Esophagus (tissue), 2 donors: ENCODE data around the gene CUEDC1. TPM values are rescaled to one million over a fixed set of nuclear protein-coding genes. Genes with fewer than 3 reads are reported as not detected.
A peak's percentile ranks its signal among the peaks of the same experiment; 100 is the strongest.

Experiments
- H3K27ac ChIP-seq, 2 donors: one replicate each; pipeline ENCODE4 v1.5.1; 2013; ENCODE audit warnings: low read depth in 2 of 2, mild to moderate bottlenecking in 2 of 2, inconsistent platforms in 1 of 2, low read length in 1 of 2, moderate library complexity in 1 of 2
- H3K27me3 ChIP-seq, 2 donors: one replicate each; pipeline ENCODE4 v1.6.1; 2013; ENCODE audit warnings: low read length in 2 of 2, control low read depth in 1 of 2, mild to moderate bottlenecking in 1 of 2; ENCODE audit not compliant: insufficient read depth in 2 of 2, control insufficient read depth in 1 of 2
- H3K36me3 ChIP-seq, 2 donors: one replicate each; pipeline ENCODE4 v1.6.1; 2013; ENCODE audit warnings: low read length in 1 of 2; ENCODE audit not compliant: control insufficient read depth in 2 of 2, insufficient read depth in 2 of 2
- H3K4me1 ChIP-seq, 2 donors: one replicate each; pipeline ENCODE4 v1.6.1; 2013; ENCODE audit warnings: low read length in 1 of 2; ENCODE audit not compliant: control insufficient read depth in 2 of 2, insufficient read depth in 2 of 2
- H3K4me3 ChIP-seq, 2 donors: one replicate each; pipeline ENCODE4 v1.5.1; 2013; ENCODE audit warnings: low read length in 2 of 2, mild to moderate bottlenecking in 2 of 2, low read depth in 1 of 2, moderate library complexity in 1 of 2
- H3K9me3 ChIP-seq, 2 donors: one replicate each; pipeline ENCODE4 v1.6.1; 2013; ENCODE audit warnings: mild to moderate bottlenecking in 2 of 2, low read depth in 1 of 2, low read length in 1 of 2, moderate library complexity in 1 of 2; ENCODE audit not compliant: control insufficient read depth in 2 of 2, insufficient read depth in 1 of 2
- WGBS, 2 donors: extraction: QIAGEN DNeasy Blood & Tissue Kit; methylation state at CpG; one replicate each; pipeline ENCODE4 v1.1.7; 2013; 5-methylcytosine and 5-hydroxymethylcytosine counted together
- polyA plus RNA-seq, 2 donors: library from polyadenylated mRNA; stranded (reverse); fragments of 200-250 nt; gene quantifications; one replicate each; pipeline ENCODE4 v1.2.3, GENCODE V29; 2013
- donor health status: healthy with polysubstance abuse.
- donor health status: Bipolar disorder and iron deficiency.

CUEDC1 gene
- polyA plus RNA-seq, 2 donors: 19.9 to 31.1 TPM

DNA sequence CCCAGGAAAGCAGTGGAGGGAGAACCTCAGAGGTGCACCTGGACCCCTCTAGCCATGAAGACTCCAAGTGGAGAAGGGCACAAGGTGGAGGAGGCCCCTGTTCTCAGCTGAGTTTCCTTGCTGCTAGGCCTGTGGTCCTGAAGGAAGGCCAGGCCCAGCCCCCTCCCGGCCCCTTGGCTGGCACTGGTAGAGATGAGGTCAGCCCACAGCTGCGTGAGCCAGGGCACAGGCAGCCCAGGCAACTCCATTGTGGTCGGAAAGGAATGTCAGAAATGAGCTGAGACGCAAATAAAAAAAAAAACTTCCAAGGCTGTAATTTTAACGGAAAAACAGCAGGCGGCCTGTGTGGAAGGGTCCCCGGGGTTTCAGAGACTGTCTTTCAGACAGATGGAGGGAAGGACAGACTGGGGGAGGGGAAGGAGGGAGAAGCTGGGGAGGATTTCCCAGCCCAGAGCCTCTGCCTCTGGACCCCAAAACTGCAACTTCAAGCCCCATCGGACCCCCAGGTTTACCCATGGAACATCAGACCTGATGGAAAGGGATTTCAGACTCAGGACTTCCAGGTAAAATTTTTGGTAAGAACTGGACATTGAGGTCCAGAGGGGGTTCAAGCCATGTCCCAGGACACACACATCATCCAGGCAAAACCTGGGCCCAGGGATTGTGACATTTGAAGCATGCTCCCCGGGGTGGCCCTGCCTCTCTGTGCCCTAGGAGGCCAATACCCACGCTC lies 79.8 kb downstream of the CUEDC1 start:
- WGBS, 2 donors: 27 to 44% methylated on average over 10 of the region's 10 CpGs
- Histone ChIP-seq H3K27ac (peak overlapping the region; percentile 76 to 85), H3K4me3 (no peak overlapping the region), H3K36me3 (peaks cover 4 to 26% of the 10 kb centered on the region in 2 donors), H3K27me3 (no peaks in the 10 kb centered on the region), H3K4me1 (peaks cover 6 to 10% of the 10 kb centered on the region in 2 donors), H3K9me3 (no peaks in the 10 kb centered on the region)

DNA sequence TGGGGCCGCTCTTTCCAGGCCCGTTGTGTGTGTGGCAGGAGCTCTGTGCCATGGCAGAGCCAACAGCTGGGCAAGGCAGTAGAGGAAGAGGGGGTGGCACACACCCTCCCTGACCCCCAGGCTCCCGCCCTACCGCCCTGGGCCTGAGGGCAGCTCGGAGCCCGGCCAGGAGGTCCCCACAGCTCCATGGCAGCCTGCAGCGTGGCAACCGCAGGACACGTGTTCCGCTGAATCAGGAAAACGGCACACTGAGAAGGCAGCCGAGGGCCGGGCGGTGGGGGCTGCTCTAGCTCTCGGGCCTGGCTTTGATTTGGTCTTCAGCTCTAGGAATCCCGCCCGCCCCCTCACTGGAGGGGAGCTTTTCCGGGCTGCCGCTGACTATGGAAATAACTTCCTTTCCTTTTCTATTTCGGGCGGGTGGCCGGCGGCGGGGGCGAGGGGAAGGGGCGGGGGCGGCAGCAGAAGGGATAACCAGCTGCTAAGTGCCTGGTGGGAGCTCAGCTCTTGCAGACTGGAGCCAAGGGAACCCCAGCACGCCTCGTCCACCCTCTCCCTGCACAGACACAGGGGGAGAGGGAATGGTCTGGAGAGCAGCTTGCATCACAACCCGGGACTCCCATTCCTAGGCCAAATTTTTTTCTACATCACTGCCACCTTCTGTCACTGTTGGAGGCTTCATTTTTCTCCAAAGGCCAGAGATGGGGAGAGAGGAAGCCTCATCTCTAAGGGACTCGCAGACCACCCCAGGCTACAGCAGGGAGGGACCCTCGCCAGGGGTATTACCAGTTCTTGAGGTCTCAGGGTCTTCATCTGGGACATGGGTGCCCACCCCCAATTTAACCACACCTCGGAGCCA lies 80.5 kb downstream of the CUEDC1 start:
- H3K4me3 ChIP-seq: no peak overlapping the region
- WGBS, 2 donors: 40 to 48% methylated on average over 27 to 33 of the region's 33 CpGs
- H3K4me1 ChIP-seq: peaks cover 10 to 14% of the 10 kb centered on the region in 2 donors
- H3K9me3 ChIP-seq: no peaks in the 10 kb centered on the region
- peak overlapping the region; percentile 76 to 85 for H3K27ac ChIP-seq
- peaks cover 4 to 22% of the 10 kb centered on the region in 2 donors for H3K36me3 ChIP-seq
- H3K27me3 ChIP-seq: no peaks in the 10 kb centered on the region

DNA sequence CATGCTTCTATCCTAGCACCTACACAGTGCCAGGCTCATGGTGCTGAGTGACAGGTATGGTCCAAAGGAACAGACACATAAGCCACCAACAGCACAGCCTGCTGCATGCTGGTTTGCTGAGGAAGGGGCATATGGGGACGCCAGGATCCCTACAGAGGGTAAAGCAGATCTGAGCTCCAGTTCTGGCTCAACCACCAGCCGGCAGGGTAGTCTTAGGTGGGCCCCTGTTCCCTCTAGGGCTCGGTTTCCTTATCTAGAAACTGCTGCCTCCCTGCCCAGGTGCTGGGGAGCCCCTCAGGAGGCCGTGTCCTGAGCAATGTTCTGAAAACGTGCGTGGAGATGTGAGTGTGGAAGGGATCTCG lies 81.2 kb downstream of the CUEDC1 start:
- peak overlapping the region; percentile 76 to 85 for H3K27ac ChIP-seq
- no peaks in the 10 kb centered on the region for H3K9me3 ChIP-seq
- peaks cover 4 to 22% of the 10 kb centered on the region in 2 donors for H3K36me3 ChIP-seq
- 68 to 79% methylated on average over 7 of the region's 7 CpGs for WGBS, 2 donors
- no peaks in the 10 kb centered on the region for H3K27me3 ChIP-seq
- H3K4me1 ChIP-seq: peaks cover 16% of the 10 kb centered on the region in 2 donors
- no peak overlapping the region for H3K4me3 ChIP-seq

DNA sequence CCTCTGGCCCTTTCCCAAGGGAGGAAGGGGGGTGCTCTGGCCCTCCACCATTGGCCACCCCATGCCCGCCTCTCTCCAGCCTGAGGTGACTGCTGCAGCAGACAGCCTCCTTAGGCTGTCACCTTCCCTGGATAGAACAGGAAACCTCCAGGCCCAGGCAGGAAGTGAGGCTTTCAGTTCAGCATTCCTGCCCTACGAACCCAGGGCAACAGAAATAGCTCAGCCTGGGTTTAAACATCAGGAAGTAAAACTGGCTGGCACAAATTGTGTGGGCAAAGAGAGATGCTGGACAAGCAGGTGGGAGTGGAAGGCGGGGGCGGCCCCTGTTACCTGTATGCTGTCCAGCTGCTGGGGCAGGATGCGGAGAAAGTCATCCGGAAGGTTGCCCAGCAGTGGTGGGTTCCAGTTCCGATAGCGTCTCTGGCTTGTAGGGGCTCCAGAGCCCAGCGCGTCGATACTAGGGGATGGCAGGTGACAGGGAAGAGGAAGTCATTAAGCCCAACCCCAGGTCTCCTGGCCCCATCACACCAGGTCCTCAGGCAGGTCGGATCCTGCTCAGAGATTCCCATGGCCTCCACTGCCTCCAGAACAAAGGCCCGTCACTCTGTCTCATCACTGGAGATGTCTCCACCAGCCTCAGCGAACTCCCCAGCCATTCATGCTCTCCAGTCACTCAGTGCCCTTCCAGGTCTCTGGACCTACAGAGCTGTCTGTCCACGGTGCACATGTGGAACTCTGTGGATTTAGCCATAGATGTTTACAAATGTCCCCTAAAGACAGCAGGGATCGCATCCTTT lies 81.8 kb downstream of the CUEDC1 start:
- Histone ChIP-seq H3K27ac (peak overlapping the region; percentile 76 to 85), H3K27me3 (no peaks in the 10 kb centered on the region), H3K4me1 (peaks cover 18 to 22% of the 10 kb centered on the region in 2 donors), H3K36me3 (peaks cover 4 to 22% of the 10 kb centered on the region in 2 donors), H3K4me3 (no peak overlapping the region), H3K9me3 (no peaks in the 10 kb centered on the region)
- 84 to 86% methylated on average over 16 of the region's 16 CpGs for WGBS, 2 donors

DNA sequence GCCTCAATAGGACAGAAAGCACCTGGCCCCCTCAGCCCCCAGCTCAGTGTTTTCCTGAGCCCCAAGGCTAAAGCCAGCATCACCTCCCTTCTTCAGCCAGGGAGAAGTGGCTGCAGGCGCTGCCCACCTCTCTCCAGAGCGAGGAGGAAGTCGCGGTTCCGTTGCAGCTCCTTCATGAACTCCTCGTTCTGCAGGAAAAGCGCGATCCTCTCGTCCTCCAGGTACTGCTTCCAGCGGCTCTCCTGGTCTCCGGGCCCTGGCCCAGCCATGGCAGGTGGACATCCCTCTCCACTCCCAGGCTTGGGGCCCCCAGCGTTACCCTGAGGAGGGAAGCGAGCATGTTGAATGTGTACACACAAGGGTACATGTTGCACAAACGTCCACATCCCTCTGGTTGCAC lies 82.7 kb downstream of the CUEDC1 start:
- Histone ChIP-seq H3K36me3 (peaks cover 4 to 22% of the 10 kb centered on the region in 2 donors), H3K27ac (no peak overlapping the region), H3K27me3 (no peaks in the 10 kb centered on the region), H3K9me3 (no peaks in the 10 kb centered on the region), H3K4me3 (no peak overlapping the region), H3K4me1 (peaks cover 26 to 27% of the 10 kb centered on the region in 2 donors)
- WGBS, 2 donors: 77 to 80% methylated on average over 14 of the region's 14 CpGs

DNA sequence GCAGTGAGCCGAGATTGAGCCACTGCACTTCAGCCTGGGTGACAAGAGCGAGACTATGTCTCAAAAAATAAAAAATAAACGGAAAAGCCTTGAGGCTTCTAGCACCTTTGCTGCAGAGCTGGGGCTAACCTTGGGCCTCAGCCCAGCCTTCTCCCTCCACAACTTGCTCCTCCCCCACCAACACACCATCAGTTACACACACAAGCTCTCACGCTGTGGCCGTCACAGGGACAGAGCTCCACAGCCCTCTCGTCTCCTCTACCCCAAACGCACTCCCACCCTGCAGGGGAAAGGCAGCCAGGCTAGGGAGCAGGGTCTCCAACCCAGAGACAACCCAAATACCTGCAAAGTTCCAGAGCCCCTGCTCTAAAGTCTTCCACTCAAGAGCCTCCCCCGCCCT lies 83.3 kb downstream of the CUEDC1 start:
- no peak overlapping the region for H3K4me3 ChIP-seq
- no peak overlapping the region for H3K27ac ChIP-seq
- H3K9me3 ChIP-seq: no peaks in the 10 kb centered on the region
- WGBS, 2 donors: 85 to 92% methylated on average over 8 of the region's 8 CpGs
- peaks cover 4 to 22% of the 10 kb centered on the region in 2 donors for H3K36me3 ChIP-seq
- no peaks in the 10 kb centered on the region for H3K27me3 ChIP-seq
- H3K4me1 ChIP-seq: peaks cover 26 to 32% of the 10 kb centered on the region in 2 donors

DNA sequence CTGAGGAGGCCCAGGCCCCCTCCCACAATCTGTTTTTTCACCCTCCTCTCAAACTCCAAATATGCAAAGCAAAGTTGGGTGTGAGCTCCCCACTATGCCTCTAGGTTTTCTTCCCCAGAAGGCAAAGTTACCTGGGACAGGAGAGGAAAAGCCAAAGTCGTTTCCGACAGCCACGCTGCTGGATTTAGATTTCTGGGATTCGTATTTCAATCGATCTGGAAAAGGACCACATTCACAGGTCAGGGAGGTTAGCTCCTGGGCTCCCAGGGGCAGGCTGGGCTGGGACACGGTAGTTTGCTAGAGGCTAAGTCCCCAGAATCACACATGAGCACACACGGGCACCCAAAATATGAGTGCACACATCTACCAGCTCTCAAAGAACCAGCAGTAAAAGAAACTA lies 84.1 kb downstream of the CUEDC1 start:
- peak overlapping the region in 1 of 2 donors; percentile 27 for H3K27ac ChIP-seq
- peaks cover 4 to 21% of the 10 kb centered on the region in 2 donors for H3K36me3 ChIP-seq
- WGBS, 2 donors: 88 to 89% methylated on average over 7 of the region's 7 CpGs
- H3K4me1 ChIP-seq: peaks cover 25 to 32% of the 10 kb centered on the region in 2 donors
- no peaks in the 10 kb centered on the region for H3K9me3 ChIP-seq
- no peak overlapping the region for H3K4me3 ChIP-seq
- H3K27me3 ChIP-seq: no peaks in the 10 kb centered on the region

DNA sequence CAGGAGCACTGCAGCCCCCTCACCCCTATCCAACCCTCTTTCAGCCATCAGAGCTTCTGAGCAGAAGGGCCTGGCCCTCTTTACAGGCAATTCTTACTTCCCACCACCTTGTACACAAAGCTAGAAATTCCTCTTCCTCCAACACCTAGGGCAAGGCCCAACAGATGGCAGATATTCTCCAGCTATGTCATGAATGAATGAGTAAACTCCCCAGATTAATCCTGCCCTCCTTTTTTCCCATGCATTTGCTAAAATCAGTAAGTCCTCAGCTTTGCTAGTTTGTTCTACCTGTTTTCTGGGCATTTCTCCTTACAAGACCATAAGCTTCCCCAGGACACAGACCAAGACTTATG lies 85.0 kb downstream of the CUEDC1 start:
- no peaks in the 10 kb centered on the region for H3K9me3 ChIP-seq
- H3K4me1 ChIP-seq: peaks cover 21 to 32% of the 10 kb centered on the region in 2 donors
- H3K27ac ChIP-seq: peak overlapping the region in 1 of 2 donors; percentile 72
- H3K27me3 ChIP-seq: no peaks in the 10 kb centered on the region
- no peak overlapping the region for H3K4me3 ChIP-seq
- peaks cover 4 to 23% of the 10 kb centered on the region in 2 donors for H3K36me3 ChIP-seq

DNA sequence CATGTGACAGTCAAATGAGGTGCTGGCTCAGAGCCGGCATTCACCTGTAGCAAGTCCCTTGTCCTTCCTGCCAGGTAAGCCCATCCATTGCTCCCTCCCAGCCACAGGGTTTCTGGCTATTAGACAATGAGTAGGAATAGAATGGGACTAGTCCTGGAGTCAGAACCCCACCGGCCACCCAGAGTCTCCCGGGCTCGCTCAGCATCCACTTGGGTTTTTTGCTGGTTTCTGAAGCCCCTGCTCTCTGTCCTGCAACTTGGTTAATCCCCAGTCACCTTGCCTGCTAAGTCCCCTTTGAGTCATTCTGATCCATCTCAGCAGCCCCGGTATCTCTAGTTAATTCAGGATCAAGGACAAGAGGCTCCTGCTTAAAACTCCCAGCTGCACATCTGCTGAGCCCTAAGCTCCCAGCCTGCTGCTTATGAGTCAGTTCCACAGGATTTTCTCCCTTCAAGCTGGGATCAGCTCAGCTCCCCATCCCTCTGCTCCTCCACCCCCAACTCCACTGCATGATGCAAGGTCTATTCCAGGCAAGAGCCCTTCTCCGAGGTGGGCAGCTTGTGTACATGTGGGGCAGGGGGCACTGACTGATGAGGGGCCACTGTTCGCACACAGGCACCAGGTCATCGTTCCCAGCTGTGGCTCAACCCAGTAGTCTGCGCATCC lies 85.5 kb downstream of the CUEDC1 start:
- 81 to 85% methylated on average over 9 of the region's 9 CpGs for WGBS, 2 donors
- H3K4me1 ChIP-seq: peaks cover 19 to 32% of the 10 kb centered on the region in 2 donors
- H3K36me3 ChIP-seq: peaks cover 4 to 24% of the 10 kb centered on the region in 2 donors
- H3K27me3 ChIP-seq: no peaks in the 10 kb centered on the region
- no peaks in the 10 kb centered on the region for H3K9me3 ChIP-seq
- H3K4me3 ChIP-seq: no peak overlapping the region
- H3K27ac ChIP-seq: peak overlapping the region in 1 of 2 donors; percentile 88
